Left renal pelvis (tissue), 4 donors: ENCODE results near the gene ABHD16B. TPM values are rescaled to one million over a fixed set of nuclear protein-coding genes. Genes with fewer than 3 reads are reported as not detected.

Source experiments
- DNase-seq, 4 donors: peaks; one replicate each; pipeline ENCODE4 v3.0.0-alpha.2; 2013; ENCODE audit warnings: low read depth in 4 of 4, low spot score in 3 of 4
- polyA plus RNA-seq, 4 donors: library from polyadenylated mRNA; unstranded; fragments of 120-200 nt; gene quantifications; one replicate each; pipeline ENCODE4 v1.2.1, GENCODE V29; 2013; ENCODE audit not compliant: insufficient read length in 4 of 4

Gene ABHD16B
- not detected for polyA plus RNA-seq

DNA sequence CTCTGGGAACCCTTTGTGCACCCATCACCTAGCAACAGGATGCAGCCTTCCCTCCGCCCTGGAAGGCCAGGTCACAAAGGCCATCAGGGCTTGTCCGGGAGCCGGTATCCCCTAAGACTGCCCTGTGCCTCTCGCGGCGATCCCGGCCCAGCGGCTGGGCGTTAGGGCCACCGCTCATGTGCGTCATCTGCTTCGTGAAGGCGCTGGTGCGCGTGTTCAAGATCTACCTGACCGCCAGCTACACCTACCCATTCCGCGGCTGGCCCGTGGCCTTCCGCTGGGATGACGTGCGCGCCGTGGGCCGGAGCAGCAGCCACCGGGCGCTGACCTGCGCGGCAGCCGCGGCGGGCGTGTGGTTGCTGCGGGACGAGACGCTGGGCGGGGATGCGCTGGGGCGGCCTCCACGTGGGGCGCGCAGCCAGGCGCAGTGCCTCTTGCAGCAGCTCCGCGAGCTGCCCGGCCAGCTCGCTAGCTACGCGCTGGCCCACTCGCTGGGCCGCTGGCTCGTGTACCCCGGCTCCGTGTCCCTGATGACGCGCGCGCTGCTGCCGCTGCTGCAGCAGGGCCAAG, at the start of gene ABHD16B:
TSS of gene ABHD16B (plus strand) at position 134 of the 570 bp plus-strand sequence. CDS start at position 177, 43 bp downstream.
- no peak for DNase-seq

GRCh38 chr20:63814891-63815614, 46.2 kb upstream of the ABHD16B start:
- no peak for DNase-seq

DNA sequence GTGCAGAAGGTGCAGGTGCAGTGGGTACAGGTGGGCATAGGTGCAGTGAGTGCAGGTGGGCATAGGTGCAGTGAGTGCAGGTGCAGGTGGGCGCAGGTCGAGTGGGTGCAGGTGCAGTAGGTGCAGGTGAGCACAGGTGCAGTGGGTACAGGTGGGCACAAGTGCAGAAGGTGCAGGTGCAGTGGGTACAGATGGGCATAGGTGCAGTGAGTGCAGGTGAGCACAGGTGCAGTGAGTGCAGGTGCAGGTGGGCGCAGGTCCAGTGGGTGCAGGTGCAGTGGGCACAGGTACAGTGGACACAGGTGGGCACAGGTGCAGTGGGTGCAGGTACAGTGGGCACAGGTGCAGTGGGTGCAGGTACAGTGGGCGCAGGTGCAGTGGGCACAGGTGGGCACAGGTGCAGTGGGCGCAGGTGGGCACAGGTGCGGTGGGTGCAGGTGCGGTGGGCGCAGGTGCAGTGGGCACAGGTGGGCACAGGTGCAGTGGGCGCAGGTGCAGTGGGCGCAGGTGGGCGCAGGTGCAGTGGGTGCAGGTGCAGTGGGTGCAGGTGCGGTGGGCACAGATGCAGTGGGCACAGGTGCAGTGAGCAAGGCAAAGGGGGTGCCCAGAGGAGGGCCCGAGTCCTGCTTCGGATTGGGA, 45.6 kb upstream of the ABHD16B start:
- no peak for DNase-seq

DNA sequence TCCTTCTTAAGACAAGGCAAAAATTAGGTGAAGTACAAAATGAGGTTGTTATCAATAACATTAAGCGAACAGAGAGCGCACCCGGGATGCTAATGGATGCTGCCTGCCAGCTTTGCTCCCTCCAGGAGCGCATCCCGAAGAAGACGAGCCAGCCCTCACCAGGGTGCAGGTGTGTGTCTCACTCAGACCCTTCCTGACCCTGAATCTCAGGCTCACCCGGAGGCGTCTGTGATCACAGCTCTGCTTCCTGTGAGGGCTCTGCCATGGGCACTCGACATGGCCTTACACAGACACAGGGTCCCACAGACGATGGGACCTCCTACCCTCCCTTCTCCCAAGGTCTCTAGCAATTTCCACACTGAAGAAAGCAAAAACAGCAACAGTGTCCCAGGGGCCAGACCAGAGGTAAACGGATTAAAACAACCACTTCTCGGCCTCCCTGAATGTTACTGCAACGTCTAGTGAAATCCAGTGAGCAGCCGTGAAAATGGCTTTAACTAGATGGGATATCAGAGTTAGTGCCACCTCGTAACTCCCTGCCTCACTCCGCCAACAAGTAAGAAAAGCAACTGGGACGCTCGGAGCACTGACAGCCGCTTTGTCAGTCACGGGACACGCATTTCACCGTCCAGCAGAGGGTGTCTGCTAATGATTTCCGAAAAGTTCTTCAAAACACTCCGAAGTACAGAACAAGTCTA, 41.9 kb upstream of the ABHD16B start:
- DNase-seq: no peak

DNA sequence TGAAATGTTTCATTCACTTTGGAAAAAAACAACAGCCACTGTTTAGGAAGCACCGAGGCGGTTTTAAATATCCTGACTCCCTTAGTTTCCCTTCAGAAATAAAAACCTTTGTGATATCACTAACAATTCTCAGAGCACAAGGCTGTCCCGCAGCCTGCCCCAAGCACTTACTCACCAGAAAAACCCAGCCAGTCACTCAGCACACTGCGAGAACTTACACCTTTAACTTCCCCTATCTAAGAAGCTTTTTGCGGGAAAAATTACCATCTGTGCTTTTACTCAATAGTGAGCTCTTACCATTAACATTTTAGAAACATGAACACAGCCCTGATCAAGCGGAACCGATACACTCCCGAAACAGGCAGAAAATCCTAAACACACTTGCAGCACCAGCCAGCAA, 39.5 kb upstream of the ABHD16B start:
- no peak for DNase-seq

- peak in 1 of 4 donors; percentile 65 for DNase-seq
These were observed 39.0 kb upstream of the ABHD16B start for GRCh38 chr20:63822276-63822696.

DNA sequence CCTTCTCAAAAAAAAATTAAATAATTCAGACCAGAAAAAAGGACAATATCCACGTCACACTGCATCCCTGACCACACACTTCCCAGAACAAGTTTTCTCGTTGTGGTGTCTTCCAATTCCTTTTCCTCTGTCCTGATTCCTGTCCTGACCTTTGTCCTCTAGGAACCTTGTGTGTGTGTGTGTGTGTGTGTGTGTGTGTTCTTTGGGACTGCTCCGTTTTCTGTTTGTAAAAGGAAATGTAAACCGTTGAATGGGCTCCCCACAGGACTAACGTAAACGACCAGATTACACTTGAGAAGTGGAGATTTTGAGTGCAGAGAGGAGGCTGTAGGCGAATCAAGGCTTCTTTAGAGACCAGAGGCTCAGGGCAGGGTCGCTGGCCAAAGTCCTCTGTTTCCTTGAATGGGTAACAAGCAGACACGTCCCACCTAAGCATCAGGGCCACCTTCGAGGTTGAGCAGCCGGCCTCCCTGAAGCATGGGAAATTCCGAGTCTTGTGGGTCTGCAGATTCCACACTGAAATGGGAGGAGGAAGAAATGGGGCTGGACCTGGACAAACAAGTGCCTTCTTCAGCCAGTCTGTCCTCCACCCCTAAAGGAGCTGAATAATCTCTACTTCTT, 37.5 kb upstream of the ABHD16B start:
- no peak for DNase-seq

GRCh38 chr20:63825331-63826118, 35.8 kb upstream of the ABHD16B start:
- DNase-seq: no peak

GRCh38 chr20:63826753-63827152, 34.5 kb upstream of the ABHD16B start:
- no peak for DNase-seq

DNA sequence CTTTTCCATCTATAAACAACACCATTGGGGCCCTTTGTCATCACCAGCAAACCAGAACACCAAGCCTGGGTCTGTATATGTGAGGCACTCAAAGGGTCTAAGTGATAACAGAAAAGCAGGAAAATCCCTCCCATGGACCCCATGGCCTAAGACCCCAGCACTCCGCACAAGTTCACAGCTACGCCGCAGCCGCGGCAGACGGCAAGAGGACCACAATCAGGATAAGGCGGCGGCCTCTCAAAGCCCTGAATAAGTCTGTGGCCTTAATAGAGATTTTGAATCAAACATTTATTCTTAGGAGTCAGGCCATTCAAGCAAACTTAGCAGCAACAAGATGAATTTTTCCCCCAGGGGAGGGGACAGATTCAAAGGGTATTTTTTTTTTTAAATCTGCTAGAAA, 33.2 kb upstream of the ABHD16B start:
- DNase-seq: no peak

GRCh38 chr20:63828545-63828944, 32.8 kb upstream of the ABHD16B start:
- DNase-seq: no peak

DNA sequence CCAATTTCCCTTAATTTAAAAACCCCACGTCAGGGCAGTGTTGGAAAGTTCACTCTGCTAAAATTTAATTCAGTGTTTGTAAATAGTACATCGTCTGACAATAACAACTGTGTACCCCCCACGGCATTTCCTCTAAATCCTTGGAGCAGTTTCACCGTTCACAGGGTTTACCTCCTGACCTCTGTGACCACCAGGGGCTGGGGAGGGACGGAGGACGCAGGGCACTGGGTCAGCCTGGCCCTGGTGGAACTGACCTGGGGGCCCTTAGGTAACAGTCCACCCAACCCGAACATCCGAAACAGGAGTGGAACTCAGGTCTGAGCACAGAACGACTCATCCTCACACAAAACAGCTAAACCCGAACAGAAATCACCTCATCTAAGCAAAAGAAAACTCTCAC, 32.3 kb upstream of the ABHD16B start:
- DNase-seq: no peak

DNA sequence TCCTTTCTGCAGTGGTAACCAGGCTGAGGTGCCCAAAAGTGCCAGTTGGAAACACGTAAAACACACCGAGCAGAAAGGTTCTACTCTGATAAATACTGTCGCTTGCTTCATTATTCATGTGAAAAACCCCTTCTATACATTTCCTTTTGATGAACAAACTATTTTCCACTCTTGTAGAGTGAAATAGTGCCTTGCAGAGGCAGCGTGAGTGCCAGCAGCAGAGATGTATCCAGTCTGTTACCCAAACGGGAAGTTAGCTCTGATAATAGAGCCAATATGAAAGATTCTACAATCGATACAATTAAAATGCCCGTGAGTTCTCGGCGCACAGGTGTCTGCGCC, 31.7 kb upstream of the ABHD16B start:
- no peak for DNase-seq

DNA sequence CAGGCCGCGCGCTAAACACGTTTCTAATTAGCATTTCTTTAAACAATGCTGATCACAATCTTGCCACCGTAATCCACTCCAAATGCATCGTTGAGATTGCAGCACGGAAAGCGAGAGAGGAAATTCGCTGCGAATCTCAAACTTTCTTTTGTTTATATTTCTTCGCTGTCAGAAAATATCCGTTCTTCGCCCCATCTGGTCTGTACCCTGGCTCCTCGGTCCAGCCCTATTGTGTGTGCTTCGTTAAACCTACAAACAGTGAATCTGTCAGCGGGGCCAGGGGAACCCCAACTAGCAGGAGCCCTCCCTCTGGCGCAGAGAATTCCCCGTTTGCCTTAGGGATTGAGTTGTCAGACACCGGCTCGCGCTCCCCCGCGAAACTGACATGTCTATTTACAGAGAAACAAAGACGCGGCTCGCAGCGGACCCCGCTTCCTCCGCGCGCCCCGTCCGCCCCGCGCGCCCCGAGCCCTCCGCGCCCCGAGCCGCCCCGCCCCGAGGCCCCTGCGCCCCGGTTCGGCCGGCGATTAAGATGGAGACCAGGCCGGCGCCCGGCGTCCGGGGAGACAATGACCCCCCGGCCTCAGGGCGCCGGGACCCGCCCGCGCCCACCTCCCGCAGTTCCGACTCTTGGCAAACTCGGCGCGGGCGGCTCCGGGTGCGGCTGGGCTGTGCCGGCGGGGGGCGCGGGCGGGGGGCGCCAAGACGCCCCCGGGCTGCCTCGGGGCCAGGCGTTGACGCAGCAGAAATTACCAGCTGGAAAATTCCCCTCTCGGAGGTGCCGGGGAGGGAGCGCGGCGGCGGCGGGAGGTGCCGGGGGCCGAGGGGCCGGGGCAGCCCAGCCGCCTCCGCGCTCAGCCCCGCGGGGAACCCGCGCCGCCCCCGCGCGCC, 31.1 kb upstream of the ABHD16B start:
- no peak for DNase-seq

DNA sequence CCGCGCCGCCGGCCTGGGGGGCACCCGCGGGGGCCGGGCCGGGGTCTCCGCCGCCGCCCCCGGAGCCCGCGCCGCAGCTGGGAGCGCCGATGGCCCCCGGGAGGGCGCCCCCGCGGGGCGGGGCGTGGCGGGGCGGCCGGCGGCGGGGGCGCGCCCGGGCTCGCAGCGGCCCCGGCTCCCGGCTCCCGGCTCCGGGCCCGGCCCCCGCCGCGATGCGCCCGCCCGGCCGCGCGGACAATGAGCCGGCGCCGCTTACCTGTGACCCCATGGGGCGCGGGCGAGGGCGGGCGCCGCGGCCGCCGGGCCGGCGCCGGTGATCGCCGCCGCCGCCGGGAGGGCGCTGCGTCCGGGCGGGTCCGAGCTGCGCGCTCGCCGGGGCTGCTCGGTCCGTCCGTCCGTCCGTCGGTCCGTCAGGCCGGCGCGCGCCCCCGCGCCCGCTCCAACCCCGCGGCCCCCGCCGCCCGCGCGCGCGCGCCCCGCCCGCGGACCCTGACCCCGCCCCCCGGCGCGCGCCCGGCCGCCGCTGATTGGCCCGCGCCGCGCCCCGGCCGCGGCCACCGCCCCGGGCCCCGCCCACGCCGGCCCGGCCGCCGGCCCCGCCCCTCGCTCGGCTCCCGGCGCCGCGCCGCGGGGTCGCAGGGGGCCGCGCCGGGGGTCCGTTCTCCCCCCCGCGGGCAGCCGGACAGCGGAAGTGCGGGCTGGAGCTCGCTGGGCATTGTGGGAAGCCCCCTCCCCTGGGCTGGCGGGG, 30.3 kb upstream of the ABHD16B start, which contains the start of gene ZBTB46:
TSS of gene ZBTB46 (minus strand) at position 424 of the 748 bp plus-strand sequence. CDS start 40,507 bp downstream, outside the sequence.
- no peak for DNase-seq

DNA sequence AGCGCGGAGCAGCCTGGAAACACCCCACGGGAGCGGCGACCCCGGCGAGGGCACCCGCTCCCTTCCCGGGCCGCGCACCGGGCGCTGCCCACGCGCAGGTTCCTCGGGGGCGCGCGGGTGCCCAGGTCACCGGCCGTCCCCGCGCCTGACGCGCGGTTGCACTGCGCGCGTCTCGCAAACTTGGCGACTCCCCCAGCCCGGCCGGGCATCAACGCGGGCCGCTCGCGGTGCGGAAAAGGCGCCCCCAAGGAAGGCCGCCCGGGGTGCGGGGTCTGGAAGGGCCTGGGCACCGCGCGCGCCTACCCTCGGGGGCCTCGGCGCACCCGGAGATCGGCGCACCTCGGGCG, 29.7 kb upstream of the ABHD16B start:
- DNase-seq: no peak

DNA sequence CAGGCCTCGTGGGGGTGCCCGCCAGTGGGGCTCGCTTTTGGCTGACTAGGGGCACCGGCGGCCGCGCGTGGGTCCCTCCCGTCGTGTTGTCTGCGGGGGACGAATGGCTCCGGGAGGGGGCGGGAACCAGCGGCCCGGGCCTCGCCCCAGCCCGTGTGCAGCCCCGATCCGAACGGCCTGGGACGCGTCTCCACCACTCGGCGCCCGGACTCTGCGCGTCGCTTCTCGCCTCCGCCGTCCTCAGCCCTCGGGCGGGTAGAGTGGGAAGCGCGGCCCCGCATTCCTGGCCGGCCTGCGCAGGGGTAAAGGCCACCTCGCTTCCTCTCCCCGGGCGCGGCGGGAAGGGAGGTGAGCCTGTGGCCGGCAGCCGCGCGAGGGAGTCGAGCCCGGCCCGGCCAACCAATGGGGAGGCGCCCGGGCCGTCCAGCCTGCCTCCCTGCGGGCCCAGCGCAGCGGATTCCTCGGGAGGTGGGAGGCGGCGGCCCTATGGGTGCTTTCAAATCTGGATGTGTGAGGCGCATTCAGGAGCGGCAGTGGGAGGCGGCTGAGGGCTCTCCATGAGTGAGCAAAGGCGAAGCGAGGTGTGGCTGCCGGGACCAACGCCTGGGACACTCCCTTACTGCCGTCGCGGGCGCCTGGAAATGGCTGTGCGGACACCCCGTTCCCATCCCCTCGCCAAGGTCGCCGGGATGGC, 29.2 kb upstream of the ABHD16B start:
- DNase-seq: no peak
